OCI-LY3 (cell line): ENCODE data around the gene BUD23.

Source experiments
- H2AFZ ChIP-seq: fragments of 200-600, 300-600 bp; shearing (Covaris generic); 2 replicates; pipeline ENCODE4 v1.6.0; 2014; ENCODE audit warnings: antibody characterized with exemption, low read depth, low read length
- H3K27ac ChIP-seq: fragments of 200-600, 300-600 bp; sonication (generic); 2 replicates; pipeline ENCODE4 v1.5.1; 2014; ENCODE audit warnings: mild to moderate bottlenecking, low read length, moderate library complexity, mixed read lengths
- H3K27me3 ChIP-seq: fragments of 200-600, 300-600 bp; sonication (generic); 2 replicates; pipeline ENCODE4 v1.6.1; 2014; ENCODE audit warnings: low read depth, low read length, mixed read lengths
- H3K36me3 ChIP-seq: fragments of 200-600, 300-600 bp; sonication (generic); replicated peaks from 2 replicates; pipeline ENCODE3; 2014; ENCODE audit warnings: low read depth, low read length, mixed read lengths
- H3K4me1 ChIP-seq: fragments of 300-600, 200-600 bp; sonication (generic); 2 replicates; pipeline ENCODE4 v1.6.1; 2014; ENCODE audit warnings: low read length, mixed read lengths
- H3K4me2 ChIP-seq: fragments of 200-600, 300-600 bp; sonication (generic); 2 replicates; pipeline ENCODE4 v1.6.1; 2014; ENCODE audit warnings: low read length, mixed read lengths
- H3K4me3 ChIP-seq: fragments of 300-600, 200-600 bp; sonication (generic); 2 replicates; pipeline ENCODE4 v1.5.1; 2014; ENCODE audit warnings: antibody characterized with exemption, mild to moderate bottlenecking, low read length, moderate library complexity
- H3K79me2 ChIP-seq: fragments of 300-600, 200-600 bp; shearing (Covaris generic); 2 replicates; pipeline ENCODE4 v1.6.1; 2014; ENCODE audit warnings: mild to moderate bottlenecking, low read length, mixed read lengths
- H3K9ac ChIP-seq: fragments of 300-600, 200-600 bp; shearing (Covaris generic); 2 replicates; pipeline ENCODE4 v1.6.0; 2014; ENCODE audit warnings: mild to moderate bottlenecking, low read length, moderate library complexity
- H3K9me3 ChIP-seq: fragments of 200-600, 300-600 bp; shearing (Covaris generic); 2 replicates; pipeline ENCODE4 v1.6.1; 2014; ENCODE audit warnings: low read length, mixed read lengths; ENCODE audit not compliant: insufficient read depth
- H4K20me1 ChIP-seq: fragments of 200-600, 300-600 bp; sonication (generic); 2 replicates; pipeline ENCODE4 v1.6.1; 2016; ENCODE audit warnings: low read length, mixed read lengths; ENCODE audit not compliant: insufficient read depth
- EZH2phosphoT487 ChIP-seq: fragments of 200-600 bp; shearing (Covaris generic); IDR thresholded peaks from 2 replicates; pipeline ENCODE4 v1.6.1; 2018; ENCODE audit warnings: antibody characterized with exemption, mixed run types, low read depth
- TF ChIP-seq, protein P1 (sequence below): fragments of 200-600, 300-600 bp; sonication (generic); IDR thresholded peaks from 2 replicates; pipeline ENCODE4 v1.5.1; 2014; ENCODE audit warnings: antibody characterized with exemption, low read length, low read depth

BUD23 gene

DNA sequence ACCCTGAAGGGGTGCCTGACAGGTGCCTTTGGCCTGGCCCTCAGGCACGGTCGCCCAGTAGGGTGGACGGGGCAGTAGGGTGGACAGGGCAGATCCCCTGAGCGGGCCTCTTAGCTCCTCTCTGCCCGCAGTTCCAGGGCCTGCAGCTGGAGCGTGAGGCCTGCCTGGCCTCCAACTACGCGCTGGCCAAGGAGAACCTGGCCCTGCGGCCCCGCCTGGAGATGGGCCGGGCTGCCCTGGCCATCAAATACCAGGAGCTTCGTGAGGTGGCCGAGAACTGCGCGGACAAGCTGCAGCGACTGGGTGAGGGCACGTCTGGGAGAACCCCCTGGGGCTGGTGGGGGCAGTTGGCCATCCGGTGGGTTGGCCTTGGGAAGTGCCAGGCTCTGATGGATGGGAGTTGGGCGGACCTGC, 14.1 kb upstream of the BUD23 start:
- no peak overlapping the region for H3K9ac ChIP-seq
- H2AFZ ChIP-seq = no peak overlapping the region
- no peaks in the 10 kb centered on the region for H3K79me2 ChIP-seq
- peak overlapping the region; percentile 80; the same call in 1 of the 2 replicates for H3K4me3 ChIP-seq
- H3K4me2 ChIP-seq = peak overlapping the region; percentile 74; the same call in 1 of the 2 replicates
- H3K27ac ChIP-seq = no peak overlapping the region
- peaks cover 8% of the 10 kb centered on the region; the same call in 1 of the 2 replicates for H3K4me1 ChIP-seq
- H4K20me1 ChIP-seq = no peaks in the 10 kb centered on the region
- TF ChIP-seq, protein P1, sequence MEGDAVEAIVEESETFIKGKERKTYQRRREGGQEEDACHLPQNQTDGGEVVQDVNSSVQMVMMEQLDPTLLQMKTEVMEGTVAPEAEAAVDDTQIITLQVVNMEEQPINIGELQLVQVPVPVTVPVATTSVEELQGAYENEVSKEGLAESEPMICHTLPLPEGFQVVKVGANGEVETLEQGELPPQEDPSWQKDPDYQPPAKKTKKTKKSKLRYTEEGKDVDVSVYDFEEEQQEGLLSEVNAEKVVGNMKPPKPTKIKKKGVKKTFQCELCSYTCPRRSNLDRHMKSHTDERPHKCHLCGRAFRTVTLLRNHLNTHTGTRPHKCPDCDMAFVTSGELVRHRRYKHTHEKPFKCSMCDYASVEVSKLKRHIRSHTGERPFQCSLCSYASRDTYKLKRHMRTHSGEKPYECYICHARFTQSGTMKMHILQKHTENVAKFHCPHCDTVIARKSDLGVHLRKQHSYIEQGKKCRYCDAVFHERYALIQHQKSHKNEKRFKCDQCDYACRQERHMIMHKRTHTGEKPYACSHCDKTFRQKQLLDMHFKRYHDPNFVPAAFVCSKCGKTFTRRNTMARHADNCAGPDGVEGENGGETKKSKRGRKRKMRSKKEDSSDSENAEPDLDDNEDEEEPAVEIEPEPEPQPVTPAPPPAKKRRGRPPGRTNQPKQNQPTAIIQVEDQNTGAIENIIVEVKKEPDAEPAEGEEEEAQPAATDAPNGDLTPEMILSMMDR = no peak
- TF ChIP-seq EZH2phosphoT487 = no peak
- H3K27me3 ChIP-seq = peaks cover 9% of the 10 kb centered on the region; the same call in 1 of the 2 replicates
- no peaks in the 10 kb centered on the region for H3K9me3 ChIP-seq
- H3K36me3 ChIP-seq = no peaks in the 10 kb centered on the region

DNA sequence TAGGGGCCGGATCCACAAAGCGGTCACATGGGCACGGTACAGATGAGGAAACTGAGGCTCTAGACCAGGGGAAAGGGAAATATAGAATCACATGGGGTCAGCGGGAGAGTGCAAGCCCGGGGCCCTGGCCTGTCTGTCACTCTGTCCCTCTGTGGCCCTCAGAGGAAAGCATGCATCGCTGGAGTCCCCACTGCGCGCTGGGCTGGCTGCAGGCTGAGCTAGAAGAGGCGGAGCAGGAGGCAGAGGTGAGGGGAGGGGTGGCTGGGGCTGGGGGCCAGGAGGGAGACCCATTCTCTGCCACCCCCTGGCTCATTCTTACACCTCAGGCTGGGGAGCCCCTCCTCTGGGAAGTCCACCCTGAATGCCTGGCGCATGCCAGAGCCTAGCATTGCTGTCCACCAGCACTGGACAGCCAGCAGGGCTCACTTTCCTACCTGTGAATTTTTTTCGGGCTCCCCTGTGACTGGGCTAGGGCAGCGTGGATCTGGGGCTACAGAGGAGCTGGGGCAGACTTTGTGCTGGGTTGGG, 13.5 kb upstream of the BUD23 start:
- H3K9me3 ChIP-seq = no peaks in the 10 kb centered on the region
- H4K20me1 ChIP-seq = no peaks in the 10 kb centered on the region
- peaks cover 9% of the 10 kb centered on the region; the same call in 1 of the 2 replicates for H3K27me3 ChIP-seq
- no peak overlapping the region for H3K9ac ChIP-seq
- H3K79me2 ChIP-seq = no peaks in the 10 kb centered on the region
- no peaks in the 10 kb centered on the region for H3K36me3 ChIP-seq
- H2AFZ ChIP-seq = no peak overlapping the region
- TF ChIP-seq EZH2phosphoT487 = no peak
- TF ChIP-seq, protein P1 = no peak
- H3K4me3 ChIP-seq = no peak overlapping the region
- H3K4me1 ChIP-seq = peaks cover 8% of the 10 kb centered on the region; the same call in 1 of the 2 replicates
- no peak overlapping the region for H3K4me2 ChIP-seq
- H3K27ac ChIP-seq = no peak overlapping the region

DNA sequence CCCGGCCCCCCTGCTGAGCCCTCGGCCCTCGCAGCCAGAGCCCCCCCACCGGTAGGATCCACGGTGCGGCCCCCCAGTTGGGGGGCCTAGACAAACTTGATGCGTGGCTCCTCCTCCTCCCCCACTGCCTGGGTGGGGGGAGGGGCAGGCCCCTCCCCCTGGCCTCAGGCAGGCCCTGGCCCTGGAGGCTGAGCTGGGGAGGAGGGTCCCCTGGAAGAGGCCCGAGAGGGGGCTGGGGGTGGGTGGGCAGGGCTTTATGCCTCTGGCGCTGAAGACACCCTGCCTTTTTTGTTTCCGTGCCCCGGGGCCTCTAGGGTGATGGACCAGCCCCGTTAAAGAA, 12.1 kb upstream of the BUD23 start:
- Histone ChIP-seq H3K9me3 (no peaks in the 10 kb centered on the region), H3K27me3 (no peaks in the 10 kb centered on the region), H3K9ac (no peak overlapping the region), H3K4me3 (no peak overlapping the region), H3K4me2 (no peak overlapping the region), H3K4me1 (peaks cover 8% of the 10 kb centered on the region; the same call in 1 of the 2 replicates), H3K27ac (no peak overlapping the region), H3K79me2 (no peaks in the 10 kb centered on the region), H4K20me1 (no peaks in the 10 kb centered on the region), H3K36me3 (no peaks in the 10 kb centered on the region), H2AFZ (no peak overlapping the region)
- TF ChIP-seq, protein P1 = no peak
- no peak for TF ChIP-seq EZH2phosphoT487

DNA sequence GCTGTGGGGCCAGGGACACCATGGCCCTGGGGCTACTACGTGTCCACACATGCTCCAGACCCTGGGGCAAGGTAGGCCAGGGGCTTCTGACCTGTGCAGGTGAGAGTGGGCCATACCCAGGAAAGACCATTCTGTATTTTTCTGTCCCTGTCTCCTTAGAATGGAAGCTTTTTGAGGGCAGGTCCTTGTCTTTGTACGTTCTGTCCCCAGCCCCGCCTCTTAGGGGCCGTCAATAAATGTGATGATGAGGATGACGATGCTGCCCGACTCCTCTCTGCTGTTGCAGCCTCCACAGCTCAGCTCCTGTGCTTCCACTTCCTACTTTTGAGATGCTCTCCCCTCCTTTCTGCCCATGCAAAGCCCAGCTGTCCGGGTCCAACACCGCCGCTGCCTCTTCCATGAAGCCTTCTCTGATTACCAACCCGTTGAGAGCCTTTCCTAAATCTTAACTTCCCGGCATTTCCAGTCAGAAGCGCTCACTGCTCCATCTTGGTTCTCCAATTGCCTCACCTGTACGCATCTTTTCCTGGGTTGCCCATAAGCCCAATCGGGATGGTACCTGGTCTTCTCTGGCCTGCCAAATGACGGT, 11.4 kb upstream of the BUD23 start:
- Histone ChIP-seq H2AFZ (no peak overlapping the region), H3K79me2 (no peaks in the 10 kb centered on the region), H3K27ac (no peak overlapping the region), H3K4me1 (peaks cover 8% of the 10 kb centered on the region; the same call in 1 of the 2 replicates), H4K20me1 (no peaks in the 10 kb centered on the region), H3K9ac (no peak overlapping the region), H3K4me2 (no peak overlapping the region), H3K27me3 (no peaks in the 10 kb centered on the region), H3K36me3 (no peaks in the 10 kb centered on the region), H3K4me3 (no peak overlapping the region), H3K9me3 (no peaks in the 10 kb centered on the region)
- TF ChIP-seq, protein P1 = no peak
- TF ChIP-seq EZH2phosphoT487 = no peak
